Spleen (tissue), 11 donors: ENCODE measurements around the gene TAS2R46. TPM values are rescaled to one million over a fixed set of nuclear protein-coding genes. Genes with fewer than 3 reads are reported as not detected.

Experiments
- DNase-seq: peaks from one replicate; pipeline ENCODE4 v3.0.0-alpha.2; 2020
- H3K27ac ChIP-seq, 8 donors: fragments of 200-600 bp; sonication (generic) in 7 of 8; 1 replicate in 4 of 8; 2 replicates in 4 of 8; pipeline versions ENCODE4 v1.5.0 to v1.8.0; 2016 to 2021; ENCODE audit warnings: inconsistent platforms in 4 of 8, mild to moderate bottlenecking in 4 of 8, moderate library complexity in 1 of 8
- H3K27me3 ChIP-seq, 7 donors: fragments of 200-600 bp; sonication (generic) in 6 of 7; replicated peaks in 1 of 7; 1 replicate in 4 of 7; 2 replicates in 3 of 7; pipeline versions ENCODE4 v1.5.0 to v1.8.0; 2016 to 2021; ENCODE audit warnings: inconsistent platforms in 3 of 7, mild to moderate bottlenecking in 1 of 7
- H3K36me3 ChIP-seq, 6 donors: fragments of 200-600 bp; sonication (generic) in 5 of 6; 1 replicate in 4 of 6; 2 replicates in 2 of 6; pipeline versions ENCODE4 v1.5.0 to v1.8.0; 2016 to 2021; ENCODE audit warnings: inconsistent platforms in 2 of 6
- H3K4me1 ChIP-seq, 6 donors: fragments of 200-600 bp; sonication (generic) in 5 of 6; 1 replicate in 3 of 6; 2 replicates in 3 of 6; pipeline versions ENCODE4 v1.5.0 to v1.8.0; 2016 to 2021; ENCODE audit warnings: inconsistent platforms in 3 of 6
- H3K4me3 ChIP-seq, 8 donors: fragments of 200-600 bp; sonication (generic) in 7 of 8; 1 replicate in 4 of 8; 2 replicates in 4 of 8; pipeline versions ENCODE4 v1.5.0 to v1.8.0; 2016 to 2021; ENCODE audit warnings: inconsistent platforms in 4 of 8, mild to moderate bottlenecking in 4 of 8, moderate library complexity in 2 of 8
- H3K9me3 ChIP-seq, 8 donors: fragments of 200-600 bp; sonication (generic) in 7 of 8; 1 replicate in 4 of 8; 2 replicates in 4 of 8; pipeline versions ENCODE4 v1.5.0 to v1.8.0; 2016 to 2021; ENCODE audit warnings: inconsistent platforms in 4 of 8
- CTCF ChIP-seq, 11 experiments: fragments of 200-600 bp in 7 of 11; fragments of 450-650 bp in 4 of 11; sonication (generic) in 4 of 11; IDR thresholded peaks in 8 of 11; conservative IDR thresholded peaks in 3 of 11; 1 replicate in 7 of 11; 2 replicates in 4 of 11; pipeline versions ENCODE4 v1.4.0 to v1.8.0; 2016 to 2021; ENCODE audit warnings: antibody characterized with exemption in 11 of 11, inconsistent platforms in 4 of 11, mild to moderate bottlenecking in 1 of 11
- POLR2A ChIP-seq, 3 donors: fragments of 450-650 bp; IDR thresholded peaks; one replicate each; pipeline ENCODE4 v1.5.1; 2017; ENCODE audit warnings: antibody characterized with exemption in 3 of 3, mild to moderate bottlenecking in 1 of 3
- POLR2AphosphoS5 ChIP-seq, 3 donors: sonication (generic); formaldehyde crosslinking; IDR thresholded peaks; one replicate each; pipeline ENCODE4 v1.5.1; 2017; ENCODE audit warnings: antibody characterized with exemption in 3 of 3
- WGBS, 5 donors: extraction: QIAGEN DNeasy Blood & Tissue Kit in 3 of 5; methylation state at CpG; one replicate each; pipeline versions ENCODE4 v1.1.5 to v1.1.7; 2013 to 2018; 5-methylcytosine and 5-hydroxymethylcytosine counted together
- intact Hi-C: fragments of 100-400 bp; cut with DNase I; formaldehyde crosslinking; loops from one replicate; pipeline ENCODE4 v1.15.0; 2023; ENCODE audit warnings: low total_unique reads
- polyA plus RNA-seq, 3 donors: library from polyadenylated mRNA; stranded (reverse); fragments of 200-250 nt; gene quantifications; one replicate each; pipeline ENCODE4 v1.2.1, GENCODE V29; 2013
- total RNA-seq, 7 donors: library from RNA; depleted of rRNA in 3 of 7; stranded (reverse); fragments of >200 nt in 3 of 7; fragmentation: NEBNext Ultra II Directional in 4 of 7; extraction: Animal tissue kit (Norgen Biotek cat#: 25700) in 4 of 7; gene quantifications; one replicate each; pipeline versions ENCODE4 v1.1.0 to v1.2.1, GENCODE V29; 2016 to 2021
- donor health status: healthy with polysubstance abuse.
- donor health status: DM: no; HTN: no; CAD: no; lungs with moderate emphysema.
- donor health status: DM: no; HTN: no; CAD: no.
- donor health status: Bipolar disorder and iron deficiency.
- donor health status: healthy.
- donor health status: DM: no; HTN: no; CAD: no.
- donor health status: DM: yes; HTN: yes; CAD: no.

Gene TAS2R46
- total and polyA plus RNA-seq, 10 donors: 2.9 to 8.8 (median 4.9) TPM; not detected in 3

GRCh38 chr12:11070999-11071398 is 8.9 kb upstream of the TAS2R46 start:
- Histone ChIP-seq H3K36me3 (no peaks in the 10 kb centered on the region), H3K9me3 (no peaks in the 10 kb centered on the region), H3K27me3 (no peaks in the 10 kb centered on the region), H3K27ac (no peak overlapping the region), H3K4me1 (no peaks in the 10 kb centered on the region), H3K4me3 (no peak overlapping the region)
- DNase-seq: no peak
- TF ChIP-seq CTCF (IDR thresholded peaks at IDR 0.05 in 8 of 11, conservative IDR thresholded peaks at IDR 0.05 in 3 of 11) (no peak), POLR2AphosphoS5 (IDR thresholded peaks at IDR 0.05) (no peak), POLR2A (IDR thresholded peaks at IDR 0.05) (no peak)
- 63 to 100% (median 81%) methylated on average over 1 of the region's 1 CpG; no CpG with 5 or more reads in 1 of the 5 donors for WGBS, 5 donors
- intact Hi-C loops: no loop called here

DNA sequence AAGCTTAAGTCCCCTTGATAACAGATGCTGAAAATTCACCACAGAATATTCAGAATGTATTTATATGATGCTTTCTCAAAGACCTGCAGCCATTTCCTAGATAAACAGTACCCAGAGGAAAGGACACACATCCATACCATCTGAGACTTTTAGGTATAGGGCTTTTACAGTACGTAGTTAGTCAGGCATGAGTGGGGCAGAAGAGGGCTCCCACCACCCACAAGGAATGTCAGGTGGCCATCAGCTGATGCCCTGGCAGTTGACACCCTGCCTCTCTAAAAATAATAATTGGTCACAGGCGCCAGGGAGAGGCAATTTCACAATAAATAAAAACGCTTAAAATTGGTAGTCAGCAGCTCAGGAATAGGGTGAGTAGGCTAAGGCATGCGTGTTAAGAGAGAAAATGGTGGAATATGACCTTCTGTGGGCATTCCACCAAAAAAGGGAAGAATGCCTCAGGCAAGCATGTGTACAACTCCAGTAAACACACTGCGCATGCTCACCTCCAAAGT is 7.8 kb upstream of the TAS2R46 start:
- Histone ChIP-seq H3K27me3 (no peaks in the 10 kb centered on the region), H3K9me3 (no peaks in the 10 kb centered on the region), H3K4me1 (no peaks in the 10 kb centered on the region), H3K36me3 (no peaks in the 10 kb centered on the region), H3K4me3 (no peak overlapping the region), H3K27ac (no peak overlapping the region)
- 78 to 88% (median 86%) methylated on average over 5 of the region's 5 CpGs for WGBS, 5 donors
- intact Hi-C loops: no loop called here
- TF ChIP-seq CTCF (IDR thresholded peaks at IDR 0.05 in 8 of 11, conservative IDR thresholded peaks at IDR 0.05 in 3 of 11) (no peak), POLR2A (IDR thresholded peaks at IDR 0.05) (no peak), POLR2AphosphoS5 (IDR thresholded peaks at IDR 0.05) (no peak)
- DNase-seq: no peak

DNA sequence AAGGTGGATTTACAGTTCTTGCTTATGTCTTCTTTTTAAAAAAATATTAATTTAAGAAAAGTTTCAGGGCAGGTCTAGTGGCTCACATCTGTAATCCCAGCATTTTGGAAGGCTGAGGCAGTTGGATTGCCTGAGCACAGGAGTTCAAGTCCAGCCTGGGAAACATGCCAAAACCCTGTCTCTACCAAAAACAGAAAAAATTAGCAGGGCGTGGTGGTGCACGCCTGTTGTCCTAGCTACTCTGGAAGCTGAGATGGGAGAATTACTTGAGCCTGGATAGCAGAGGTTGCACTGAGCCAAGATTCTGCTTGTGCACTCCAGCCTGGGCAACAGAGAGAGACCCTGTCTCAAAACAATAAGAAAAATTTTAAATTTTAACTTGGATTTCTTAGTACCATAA is 5.4 kb upstream of the TAS2R46 start:
- WGBS, 5 donors: 35 to 85% (median 64%) methylated on average over 2 of the region's 2 CpGs
- DNase-seq: no peak

DNA sequence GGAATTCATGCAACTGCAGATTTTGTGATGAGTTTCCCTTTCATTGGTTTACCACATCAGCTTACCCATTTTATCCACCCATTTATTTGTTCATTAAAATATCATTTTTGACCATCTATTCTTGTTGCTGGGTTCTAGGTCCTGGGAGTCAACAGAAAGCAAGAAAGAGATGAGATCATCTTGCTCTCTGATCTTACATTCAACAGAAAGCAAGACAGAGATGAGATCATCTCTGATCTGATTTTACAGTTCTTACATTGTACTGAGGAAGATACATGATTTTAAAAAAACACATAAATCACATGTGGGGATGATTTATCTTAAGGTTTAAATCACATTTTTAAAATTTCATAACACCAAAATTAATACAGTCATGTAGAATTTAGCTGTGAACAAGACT is 2.3 kb downstream of the TAS2R46 start:
- Histone ChIP-seq H3K27ac (no peak overlapping the region), H3K4me3 (no peak overlapping the region), H3K36me3 (no peaks in the 10 kb centered on the region), H3K9me3 (no peaks in the 10 kb centered on the region), H3K4me1 (no peaks in the 10 kb centered on the region), H3K27me3 (no peaks in the 10 kb centered on the region)
- intact Hi-C loops: no loop called here
- no peak for TF ChIP-seq POLR2A (IDR thresholded peaks at IDR 0.05)
- TF ChIP-seq CTCF (IDR thresholded peaks at IDR 0.05 in 8 of 11, conservative IDR thresholded peaks at IDR 0.05 in 3 of 11): no peak
- no peak for TF ChIP-seq POLR2AphosphoS5 (IDR thresholded peaks at IDR 0.05)
- DNase-seq: no peak

More for the DNA sequence above, 5.4 kb upstream of the TAS2R46 start:
- Histone ChIP-seq H3K9me3 (no peaks in the 10 kb centered on the region), H3K4me3 (no peak overlapping the region), H3K36me3 (no peaks in the 10 kb centered on the region), H3K27ac (no peak overlapping the region), H3K4me1 (no peaks in the 10 kb centered on the region), H3K27me3 (no peaks in the 10 kb centered on the region)
- TF ChIP-seq CTCF (IDR thresholded peaks at IDR 0.05 in 8 of 11, conservative IDR thresholded peaks at IDR 0.05 in 3 of 11): no peak
- no peak for TF ChIP-seq POLR2AphosphoS5 (IDR thresholded peaks at IDR 0.05)
- no peak for TF ChIP-seq POLR2A (IDR thresholded peaks at IDR 0.05)
- intact Hi-C loops: no loop called here
